ENCODE data around the gene PDSS2.

Gene PDSS2

GRCh38 chr6:107386340-107386739 lies 73.0 kb downstream of the PDSS2 start:
- TF ChIP-seq EZH2 (IDR thresholded peaks at IDR 0.05; ENCODE audit: borderline replicate concordance, low read length) (no peak), CTCF (IDR thresholded peaks at IDR 0.05; ENCODE audit: low read length) (no peak)
- Histone ChIP-seq H2AFZ (ENCODE audit: low read length) (no peak overlapping the region), H3K4me2 (ENCODE audit: low read length) (no peak overlapping the region), H3K36me3 (ENCODE audit: insufficient read depth, low read length) (no peaks in the 10 kb centered on the region), H3K27ac (ENCODE audit: low read depth, low read length, poor library complexity, severe bottlenecking) (no peak overlapping the region), H4K20me1 (ENCODE audit: insufficient read depth, low read length) (no peaks in the 10 kb centered on the region), H3K9me2 (ENCODE audit: low read depth, low read length) (no peaks in the 10 kb centered on the region), H3K27me3 (ENCODE audit: insufficient read depth, low read length) (no peaks in the 10 kb centered on the region), H3K4me3 (ENCODE audit: low read depth, low read length, poor library complexity, severe bottlenecking) (no peak overlapping the region), H3K9ac (ENCODE audit: low read length) (no peak overlapping the region), H3K79me2 (ENCODE audit: insufficient read depth, low read length) (no peaks in the 10 kb centered on the region), H3K4me1 (ENCODE audit: insufficient read depth, low read length, severe bottlenecking) (no peaks in the 10 kb centered on the region), H3F3A (ENCODE audit: insufficient read depth, low read length) (no peaks in the 10 kb centered on the region), H3K9me3 (ENCODE audit: low read length) (no peaks in the 10 kb centered on the region)

DNA sequence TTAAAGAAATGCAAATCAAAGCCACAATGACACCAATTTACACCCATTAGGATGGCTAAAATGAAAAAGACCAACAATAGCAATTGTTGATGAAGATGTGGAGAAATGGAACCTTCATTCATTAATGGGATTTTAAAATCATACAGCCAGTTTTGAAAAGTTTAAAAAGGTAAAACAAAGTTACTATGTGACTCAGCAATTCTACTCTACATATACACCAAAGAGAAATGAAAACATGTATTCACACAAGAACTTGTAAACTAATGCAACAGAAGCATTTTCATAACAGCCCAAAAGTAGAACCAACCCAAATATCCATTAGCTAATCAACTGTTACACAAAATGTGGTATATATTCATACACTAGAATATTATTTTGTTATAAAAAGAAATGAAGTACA lies 75.7 kb downstream of the PDSS2 start:
- Histone ChIP-seq H4K20me1 (ENCODE audit: insufficient read depth, low read length) (no peaks in the 10 kb centered on the region), H2AFZ (ENCODE audit: low read length) (no peak overlapping the region), H3K4me3 (ENCODE audit: low read depth, low read length, poor library complexity, severe bottlenecking) (no peak overlapping the region), H3K9me3 (ENCODE audit: low read length) (peaks cover 4% of the 10 kb centered on the region), H3K9ac (ENCODE audit: low read length) (no peak overlapping the region), H3K4me1 (ENCODE audit: insufficient read depth, low read length, severe bottlenecking) (no peaks in the 10 kb centered on the region), H3K79me2 (ENCODE audit: insufficient read depth, low read length) (no peaks in the 10 kb centered on the region), H3F3A (ENCODE audit: insufficient read depth, low read length) (no peaks in the 10 kb centered on the region), H3K36me3 (ENCODE audit: insufficient read depth, low read length) (no peaks in the 10 kb centered on the region), H3K9me2 (ENCODE audit: low read depth, low read length) (no peaks in the 10 kb centered on the region), H3K4me2 (ENCODE audit: low read length) (no peak overlapping the region), H3K27ac (ENCODE audit: low read depth, low read length, poor library complexity, severe bottlenecking) (no peak overlapping the region), H3K27me3 (ENCODE audit: insufficient read depth, low read length) (no peaks in the 10 kb centered on the region)
- no peak for TF ChIP-seq EZH2 (IDR thresholded peaks at IDR 0.05; ENCODE audit: borderline replicate concordance, low read length)
- no peak for TF ChIP-seq CTCF (IDR thresholded peaks at IDR 0.05; ENCODE audit: low read length)

DNA sequence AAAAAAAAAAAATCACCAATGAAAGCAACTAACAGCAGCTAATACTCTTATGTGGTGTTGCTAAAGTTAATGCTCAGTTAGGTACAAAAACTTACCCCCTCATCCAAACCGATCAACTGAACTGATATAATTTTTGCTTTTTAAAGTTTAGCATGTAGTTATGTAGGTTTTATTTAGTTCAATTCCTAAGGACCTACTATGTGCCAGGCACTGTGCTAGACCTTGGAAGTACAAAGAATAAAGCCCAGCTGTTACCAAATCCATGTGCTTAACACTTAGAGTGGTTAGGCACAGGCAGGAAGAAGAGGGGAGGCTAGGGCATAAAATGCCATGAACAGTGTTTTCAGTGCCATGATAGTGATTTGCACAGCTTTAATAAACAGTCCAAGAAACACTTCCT lies 85.1 kb downstream of the PDSS2 start:
- Histone ChIP-seq H3K36me3 (ENCODE audit: insufficient read depth, low read length) (no peaks in the 10 kb centered on the region), H2AFZ (ENCODE audit: low read length) (no peak overlapping the region), H3K4me2 (ENCODE audit: low read length) (no peak overlapping the region), H3F3A (ENCODE audit: insufficient read depth, low read length) (0 out of 2 replicates have a peak, but pooled peaks cover 3% of the 10 kb centered on the region), H3K9me3 (ENCODE audit: low read length) (peaks cover 7% of the 10 kb centered on the region), H3K9me2 (ENCODE audit: low read depth, low read length) (no peaks in the 10 kb centered on the region), H3K4me1 (ENCODE audit: insufficient read depth, low read length, severe bottlenecking) (no peaks in the 10 kb centered on the region), H3K9ac (ENCODE audit: low read length) (no peak overlapping the region), H3K79me2 (ENCODE audit: insufficient read depth, low read length) (no peaks in the 10 kb centered on the region), H3K4me3 (ENCODE audit: low read depth, low read length, poor library complexity, severe bottlenecking) (no peak overlapping the region), H4K20me1 (ENCODE audit: insufficient read depth, low read length) (no peaks in the 10 kb centered on the region), H3K27me3 (ENCODE audit: insufficient read depth, low read length) (no peaks in the 10 kb centered on the region), H3K27ac (ENCODE audit: low read depth, low read length, poor library complexity, severe bottlenecking) (no peak overlapping the region)
- TF ChIP-seq EZH2 (IDR thresholded peaks at IDR 0.05; ENCODE audit: borderline replicate concordance, low read length) (no peak), CTCF (IDR thresholded peaks at IDR 0.05; ENCODE audit: low read length) (no peak)

All from OCI-LY1 (cell line).